RWPE1 (cell line): ENCODE measurements around the gene KCNK10.

ENCODE experiments used
- CTCF ChIA-PET: fragments of 350-600 bp; sonication (Branson Sonifier 250); formaldehyde crosslinking; extraction: SDS; loops from one replicate; lab custom pipeline; 2021; lab: Yijun Ruan, JAX
- POLR2A ChIA-PET: fragments of 400-600 bp; formaldehyde crosslinking; extraction: SDS; loops from one replicate; lab custom pipeline; 2020; ENCODE audit warnings: antibody characterized with exemption; ENCODE audit not compliant: low non-redundant PET; lab: Yijun Ruan, JAX
- DNase-seq: peaks from one replicate; pipeline ENCODE4 v3.0.0; 2012; ENCODE audit warnings: low spot score
- H3K27ac ChIP-seq: fragments of 450-650 bp; 2 replicates; pipeline ENCODE4 v1.5.1; 2017
- TF ChIP-seq, protein P1 (sequence below): fragments of 450-650 bp; conservative IDR thresholded peaks from 2 replicates; pipeline ENCODE4 v1.5.1; 2017; ENCODE audit warnings: low read depth, mild to moderate bottlenecking

Gene KCNK10

DNA sequence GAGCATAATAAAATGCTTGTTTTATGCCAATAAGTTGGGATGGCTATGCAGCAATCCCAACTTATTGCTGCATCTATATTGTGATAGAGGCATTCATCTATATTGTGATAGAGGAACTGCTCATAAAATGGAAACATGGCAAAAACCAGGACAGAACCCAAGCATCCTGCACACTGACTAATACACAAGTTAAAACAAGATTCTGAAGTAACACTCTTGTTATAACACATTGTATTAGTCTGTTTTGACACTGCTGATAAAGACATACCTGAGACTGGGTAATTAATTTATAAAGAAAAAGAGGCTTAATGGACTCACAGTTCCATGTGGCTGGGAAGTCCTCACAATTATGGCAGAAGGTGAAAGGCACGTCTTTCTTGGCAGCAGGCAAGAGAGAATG is 36.8 kb downstream of the KCNK10 start:
- H3K27ac ChIP-seq, result no peak overlapping the region
- TF ChIP-seq, protein P1, sequence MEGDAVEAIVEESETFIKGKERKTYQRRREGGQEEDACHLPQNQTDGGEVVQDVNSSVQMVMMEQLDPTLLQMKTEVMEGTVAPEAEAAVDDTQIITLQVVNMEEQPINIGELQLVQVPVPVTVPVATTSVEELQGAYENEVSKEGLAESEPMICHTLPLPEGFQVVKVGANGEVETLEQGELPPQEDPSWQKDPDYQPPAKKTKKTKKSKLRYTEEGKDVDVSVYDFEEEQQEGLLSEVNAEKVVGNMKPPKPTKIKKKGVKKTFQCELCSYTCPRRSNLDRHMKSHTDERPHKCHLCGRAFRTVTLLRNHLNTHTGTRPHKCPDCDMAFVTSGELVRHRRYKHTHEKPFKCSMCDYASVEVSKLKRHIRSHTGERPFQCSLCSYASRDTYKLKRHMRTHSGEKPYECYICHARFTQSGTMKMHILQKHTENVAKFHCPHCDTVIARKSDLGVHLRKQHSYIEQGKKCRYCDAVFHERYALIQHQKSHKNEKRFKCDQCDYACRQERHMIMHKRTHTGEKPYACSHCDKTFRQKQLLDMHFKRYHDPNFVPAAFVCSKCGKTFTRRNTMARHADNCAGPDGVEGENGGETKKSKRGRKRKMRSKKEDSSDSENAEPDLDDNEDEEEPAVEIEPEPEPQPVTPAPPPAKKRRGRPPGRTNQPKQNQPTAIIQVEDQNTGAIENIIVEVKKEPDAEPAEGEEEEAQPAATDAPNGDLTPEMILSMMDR, result no peak
- ChIA-PET POLR2A (no interaction called here), CTCF (no interaction called here)
- no peak for DNase-seq

DNA sequence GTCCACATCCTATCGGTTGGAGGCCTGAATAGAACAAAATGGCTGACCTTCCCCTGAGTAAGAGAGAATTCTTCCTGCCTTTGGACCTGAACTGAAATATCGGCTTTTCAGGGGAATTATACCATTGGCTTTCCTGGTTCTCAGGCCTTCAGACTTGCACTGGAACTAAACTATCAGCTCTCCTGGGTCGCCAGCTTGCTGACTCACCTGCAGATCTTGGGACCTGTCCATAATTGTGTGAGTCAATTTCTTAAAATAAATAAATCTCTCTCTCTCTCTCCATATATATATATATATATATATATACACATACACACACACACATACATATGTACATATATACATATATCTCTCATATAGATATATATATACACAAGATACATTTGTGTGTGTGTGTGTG is 41.6 kb downstream of the KCNK10 start:
- no peak overlapping the region for H3K27ac ChIP-seq
- ChIA-PET CTCF (no interaction called here), POLR2A (no interaction called here)
- TF ChIP-seq, protein P1, result no peak
- DNase-seq, result no peak

DNA sequence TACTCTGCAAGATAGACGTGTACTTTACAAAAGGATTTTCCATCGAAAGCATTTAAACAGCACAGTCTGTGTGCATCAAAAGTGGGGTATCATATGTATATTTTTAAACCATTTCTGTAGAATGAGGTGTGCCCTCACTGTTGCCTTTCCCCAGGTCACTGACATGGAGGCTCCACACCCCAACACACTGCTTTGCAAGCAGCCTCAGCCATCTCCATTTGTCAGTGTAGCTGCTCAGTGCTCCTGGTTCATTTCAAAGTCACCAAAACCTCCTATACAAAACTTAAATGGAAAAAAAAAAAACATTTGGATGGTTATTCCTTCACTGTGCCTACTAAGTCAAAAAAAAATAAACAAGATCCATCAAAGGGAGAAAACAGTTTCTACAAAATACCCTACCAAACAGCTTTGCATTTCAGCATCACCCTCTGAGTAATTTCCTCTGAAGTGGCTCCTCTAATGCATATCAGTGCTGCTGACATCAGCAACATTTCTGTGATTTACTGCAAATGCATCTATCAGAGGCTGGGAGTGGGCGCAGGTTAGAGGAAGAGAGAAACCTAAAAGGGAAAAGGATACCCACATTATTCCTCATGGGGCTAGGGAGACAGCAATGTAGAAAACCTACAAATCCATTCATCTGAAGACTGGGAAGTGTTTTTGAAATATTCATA is 46.0 kb downstream of the KCNK10 start:
- no peak for DNase-seq
- TF ChIP-seq, protein P1, result no peak
- ChIA-PET POLR2A (no interaction called here), CTCF (no interaction called here)
- no peak overlapping the region for H3K27ac ChIP-seq

DNA sequence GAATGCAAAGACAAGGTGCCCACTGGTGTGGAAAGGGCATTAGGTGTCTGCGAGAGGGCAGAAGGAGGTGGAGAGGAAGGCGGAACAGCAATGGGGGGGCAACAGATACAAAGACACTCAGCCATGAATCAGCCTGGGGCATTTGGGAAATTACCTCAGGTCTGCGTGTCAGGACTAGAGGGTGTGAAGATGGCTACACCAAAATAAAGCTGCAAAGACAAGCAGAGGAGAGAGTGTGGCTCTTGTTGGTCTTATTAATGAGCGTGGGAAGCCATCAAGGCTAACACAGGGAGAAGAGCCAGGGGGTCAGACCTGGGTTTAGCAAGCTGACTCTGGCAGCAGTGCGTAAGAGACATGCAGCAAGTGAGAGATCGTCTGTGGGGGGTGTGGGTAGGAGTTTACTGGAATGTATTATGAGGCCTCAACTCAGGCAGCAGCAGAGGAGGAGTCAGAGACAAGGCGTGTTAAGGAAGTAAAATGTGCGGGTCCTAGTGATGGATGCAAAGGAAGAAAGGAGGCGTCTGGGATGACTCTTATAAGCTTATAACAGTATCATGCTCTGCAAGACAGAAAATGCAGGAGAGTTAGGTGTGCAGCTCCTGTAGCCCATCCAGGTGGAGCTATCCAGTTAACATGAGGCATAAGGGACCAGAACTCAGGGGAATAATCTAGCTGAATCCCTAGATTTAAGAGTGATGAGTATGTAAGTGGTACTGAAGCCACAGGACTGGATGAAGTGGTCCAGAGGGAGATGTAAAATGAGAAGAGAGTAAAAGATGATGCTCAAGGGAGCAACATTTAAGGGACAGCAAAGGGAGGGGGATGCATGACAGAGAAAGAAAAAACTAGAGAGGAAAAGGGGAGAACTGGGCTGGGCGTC is 50.4 kb downstream of the KCNK10 start:
- ChIA-PET POLR2A (no interaction called here), CTCF (interaction anchor here (0.7 kb wide), 1 partner anchor 259 kb away, joined by 3 read pairs; no protein-coding TSS in a partner anchor)
- DNase-seq, result no peak
- no peak overlapping the region for H3K27ac ChIP-seq
- TF ChIP-seq, protein P1, result no peak

DNA sequence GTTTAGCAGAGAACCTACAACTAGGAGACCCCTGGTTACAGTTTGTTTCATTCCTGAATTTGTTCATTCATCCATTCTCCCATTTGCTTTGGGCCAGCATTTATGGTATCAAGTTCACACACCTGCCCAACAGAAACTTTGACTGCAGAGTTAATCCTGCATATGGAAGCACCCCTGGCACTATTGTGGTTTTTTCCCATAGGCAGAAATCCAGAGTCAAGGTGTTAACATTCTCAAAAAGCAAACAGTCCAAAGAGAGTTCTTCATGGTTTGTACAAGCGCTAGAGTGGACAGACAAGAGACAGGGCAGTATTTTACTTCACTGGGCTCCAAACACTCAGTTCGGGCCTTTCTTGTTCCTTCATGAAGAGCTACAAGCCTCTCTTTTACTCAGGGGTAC is 51.9 kb downstream of the KCNK10 start:
- ChIA-PET POLR2A (no interaction called here), CTCF (no interaction called here)
- TF ChIP-seq, protein P1, result no peak
- H3K27ac ChIP-seq, result no peak overlapping the region
- no peak for DNase-seq

DNA sequence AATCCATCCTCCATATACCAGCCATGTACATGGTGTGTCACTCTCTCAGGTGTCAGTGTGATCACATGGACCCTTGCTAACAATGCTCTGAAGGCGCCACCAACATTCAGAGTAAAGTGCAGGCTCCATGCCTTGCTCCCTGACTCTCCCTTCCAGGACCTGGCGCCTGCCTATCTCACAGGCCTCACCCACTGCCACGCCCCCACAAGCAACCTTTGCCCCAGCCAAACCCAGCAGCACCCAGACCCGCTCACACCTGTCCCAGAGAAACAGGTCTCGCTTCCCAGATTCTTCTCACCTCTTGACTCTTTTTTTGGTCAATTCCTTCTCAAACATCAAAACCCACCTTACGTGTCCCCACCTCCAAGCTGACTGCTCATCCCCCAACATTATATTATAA is 52.3 kb downstream of the KCNK10 start:
- CTCF ChIA-PET, result no interaction called here
- no peak for DNase-seq

More for the DNA sequence above, 52.3 kb downstream of the KCNK10 start:
- POLR2A ChIA-PET, result no interaction called here
- H3K27ac ChIP-seq, result no peak overlapping the region
- TF ChIP-seq, protein P1, result no peak
